ENCODE data around the gene RGN. TPM values are rescaled to one million over a fixed set of nuclear protein-coding genes. Genes with fewer than 3 reads are reported as not detected.

Gene RGN
- total RNA-seq, 2 experiments from 2014 or later = not detected

DNA sequence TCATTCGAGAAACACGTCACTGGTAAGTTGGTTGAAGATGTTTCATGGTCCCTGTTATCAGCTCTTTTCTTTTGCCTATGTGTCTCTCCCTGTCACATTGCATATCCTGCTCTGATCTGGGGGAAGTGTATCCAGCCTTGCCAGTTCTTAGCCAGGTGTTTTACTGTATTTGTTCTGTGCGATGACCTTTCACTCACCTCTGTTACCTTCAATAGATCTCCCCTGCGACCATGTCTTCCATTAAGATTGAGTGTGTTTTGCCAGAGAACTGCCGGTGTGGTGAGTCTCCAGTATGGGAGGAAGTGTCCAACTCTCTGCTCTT lies 2.6 kb downstream of the RGN start:
- H3K4me3 Mint-ChIP-seq = no peak overlapping the region
- H3K27me3 Mint-ChIP-seq = no peaks in the 10 kb centered on the region
- POLR2A ChIA-PET = no interaction called here
- H3K36me3 Mint-ChIP-seq (ENCODE audit: low read depth) = no peaks in the 10 kb centered on the region
- H3K9me3 Mint-ChIP-seq = no peaks in the 10 kb centered on the region
- DNase-seq (no peak), ATAC-seq (no peak)
- no peak for TF ChIP-seq CTCF (IDR thresholded peaks at IDR 0.05)
- H3K27ac Mint-ChIP-seq = no peak overlapping the region
- H3K4me1 Mint-ChIP-seq (ENCODE audit: low read depth) = no peaks in the 10 kb centered on the region
- CTCF ChIA-PET = no interaction called here
- intact Hi-C loops (cut with micrococcal nuclease) = no loop called here

- DNase-seq (peak; percentile 6), ATAC-seq (peak; percentile 49)
- ChIA-PET CTCF (no interaction called here), POLR2A (interaction anchor here (1.4 kb wide), 1 partner anchor 37 kb away, joined by 3 read pairs; no protein-coding TSS in a partner anchor)
- intact Hi-C loops (cut with micrococcal nuclease) = no loop called here
- H3K4me3 Mint-ChIP-seq = no peak overlapping the region
- TF ChIP-seq CTCF (IDR thresholded peaks at IDR 0.05) = no peak
- H3K4me1 Mint-ChIP-seq (ENCODE audit: low read depth) = peaks cover 12% of the 10 kb centered on the region
- no peaks in the 10 kb centered on the region for H3K36me3 Mint-ChIP-seq (ENCODE audit: low read depth)
- no peaks in the 10 kb centered on the region for H3K27me3 Mint-ChIP-seq
- no peak overlapping the region for H3K27ac Mint-ChIP-seq
- no peaks in the 10 kb centered on the region for H3K9me3 Mint-ChIP-seq
Measured at GRCh38 chrX:47091149-47091775, 13.0 kb downstream of the RGN start.

DNA sequence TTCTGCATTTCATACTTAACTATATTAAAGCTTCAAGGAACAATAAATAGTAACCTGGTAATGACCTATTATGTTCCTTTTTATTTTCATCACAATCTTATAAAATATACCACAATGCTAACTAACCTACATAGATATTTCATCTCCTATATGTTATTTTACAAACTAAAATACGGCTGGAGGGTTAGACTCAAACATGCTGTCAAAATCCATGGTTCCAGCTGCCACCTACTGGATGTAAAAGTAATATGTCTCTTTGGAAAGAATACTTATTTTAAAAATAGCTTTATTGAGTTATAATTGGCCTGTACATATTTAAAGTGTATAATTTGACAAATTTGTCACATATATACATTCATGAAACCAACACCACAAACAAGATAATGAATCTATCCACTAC lies 15.0 kb downstream of the RGN start:
- Mint-ChIP-seq H3K4me1 (ENCODE audit: low read depth) (peaks cover 12% of the 10 kb centered on the region), H3K9me3 (no peaks in the 10 kb centered on the region), H3K27me3 (no peaks in the 10 kb centered on the region), H3K4me3 (no peak overlapping the region), H3K36me3 (ENCODE audit: low read depth) (no peaks in the 10 kb centered on the region), H3K27ac (no peak overlapping the region)
- DNase-seq (peak; percentile 26), ATAC-seq (peak; percentile 30)
- no peak for TF ChIP-seq CTCF (IDR thresholded peaks at IDR 0.05)
- POLR2A ChIA-PET = interaction anchor here (0.6 kb wide), 1 partner anchor 31 kb away, joined by 3 read pairs; no protein-coding TSS in a partner anchor
- intact Hi-C loops (cut with micrococcal nuclease) = no loop called here
- CTCF ChIA-PET = interaction anchor here (0.6 to 1.6 kb wide), 12 partner anchors 10 to 712 kb away, joined by 3 to 6 read pairs (median 3); no protein-coding TSS in a partner anchor

DNA sequence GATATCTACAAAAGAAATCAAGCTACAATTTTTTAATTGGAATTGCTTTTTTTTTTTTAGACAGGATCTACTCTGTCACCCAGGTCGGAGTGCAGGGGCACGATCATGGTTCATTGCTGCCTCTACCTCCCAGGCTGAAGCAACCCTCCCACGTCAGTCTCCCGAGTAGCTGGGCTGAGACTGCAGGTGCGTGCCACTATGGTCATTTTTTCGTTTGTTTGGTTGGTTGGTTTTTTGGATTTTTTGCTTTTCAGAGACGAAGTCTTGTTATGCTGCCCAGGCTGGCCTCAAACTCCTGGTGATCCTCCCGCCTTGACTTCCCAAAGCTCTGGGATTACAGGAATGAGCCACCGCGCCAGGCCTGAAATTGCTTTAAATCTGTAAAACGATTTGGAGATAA lies 15.6 kb downstream of the RGN start:
- Mint-ChIP-seq H3K4me3 (no peak overlapping the region), H3K36me3 (ENCODE audit: low read depth) (no peaks in the 10 kb centered on the region), H3K4me1 (ENCODE audit: low read depth) (peaks cover 12% of the 10 kb centered on the region), H3K27ac (no peak overlapping the region), H3K9me3 (no peaks in the 10 kb centered on the region), H3K27me3 (no peaks in the 10 kb centered on the region)
- POLR2A ChIA-PET = interaction anchor here (0.6 kb wide), 2 partner anchors 30 to 257 kb away, joined by 3 read pairs; partner anchors contain the start of gene RP2
- intact Hi-C loops (cut with micrococcal nuclease) = no loop called here
- CTCF ChIA-PET = interaction anchor here (0.6 to 1.6 kb wide), 9 partner anchors 11 to 712 kb away, joined by 3 to 6 read pairs (median 3); no protein-coding TSS in a partner anchor
- TF ChIP-seq CTCF (IDR thresholded peaks at IDR 0.05) = no peak
- ATAC-seq = no peak
- no peak for DNase-seq

DNA sequence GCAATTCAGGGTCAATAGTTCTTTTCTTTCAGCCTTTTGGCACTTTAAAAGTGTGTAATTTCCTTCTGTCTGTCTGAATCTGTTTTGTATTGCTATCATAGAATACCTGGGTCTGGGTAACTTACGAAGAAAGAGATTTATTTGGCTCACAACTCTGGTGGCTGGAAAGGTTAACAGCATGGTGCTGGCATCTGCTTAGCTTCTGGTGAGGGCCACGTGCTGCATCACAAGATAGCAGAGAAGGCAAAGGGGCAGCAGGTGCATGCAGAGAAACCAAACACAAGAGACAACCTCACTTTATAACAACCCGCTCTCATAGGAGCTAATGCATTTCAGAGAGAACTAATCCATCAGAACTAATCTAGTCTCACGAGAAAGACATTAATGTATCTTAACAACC lies 18.8 kb downstream of the RGN start:
- no peaks in the 10 kb centered on the region for H3K36me3 Mint-ChIP-seq (ENCODE audit: low read depth)
- no peak for TF ChIP-seq CTCF (IDR thresholded peaks at IDR 0.05)
- intact Hi-C loops (cut with micrococcal nuclease) = no loop called here
- no peak for ATAC-seq
- H3K27ac Mint-ChIP-seq = no peak overlapping the region
- no peaks in the 10 kb centered on the region for H3K9me3 Mint-ChIP-seq
- DNase-seq = no peak
- H3K4me1 Mint-ChIP-seq (ENCODE audit: low read depth) = no peaks in the 10 kb centered on the region
- no peaks in the 10 kb centered on the region for H3K27me3 Mint-ChIP-seq
- ChIA-PET POLR2A (no interaction called here), CTCF (no interaction called here)
- no peak overlapping the region for H3K4me3 Mint-ChIP-seq
